Loucy (cell line): ENCODE results near the gene KSR1.

Experiments used
- CTCF ChIP-seq: fragments of 200-600 bp; sonication (generic); conservative IDR thresholded peaks from 2 replicates; pipeline ENCODE4 v1.5.1; 2014; ENCODE audit warnings: mild to moderate bottlenecking, antibody characterized with exemption, low read length
- EZH2phosphoT487 ChIP-seq: fragments of 200-600 bp; IDR thresholded peaks from 2 replicates; pipeline ENCODE4 v1.6.1; 2018; ENCODE audit warnings: antibody characterized with exemption, mild to moderate bottlenecking, moderate library complexity, borderline replicate concordance

- TF ChIP-seq CTCF, result no peak
- TF ChIP-seq EZH2phosphoT487, result no peak
Measured at GRCh38 chr17:27497696-27498095, 41.4 kb downstream of the KSR1 start.
